ENCODE results near the gene TSBP1. TPM values are rescaled to one million over a fixed set of nuclear protein-coding genes. Genes with fewer than 3 reads are reported as not detected.
"Not testable (repeated sequence)": the region's sequence is repeated elsewhere in the genome, so short reads cannot be mapped to it uniquely, and the experiment has no call there.

TSBP1 gene
- total RNA-seq, 2 experiments from 2014 or later = not detected

DNA sequence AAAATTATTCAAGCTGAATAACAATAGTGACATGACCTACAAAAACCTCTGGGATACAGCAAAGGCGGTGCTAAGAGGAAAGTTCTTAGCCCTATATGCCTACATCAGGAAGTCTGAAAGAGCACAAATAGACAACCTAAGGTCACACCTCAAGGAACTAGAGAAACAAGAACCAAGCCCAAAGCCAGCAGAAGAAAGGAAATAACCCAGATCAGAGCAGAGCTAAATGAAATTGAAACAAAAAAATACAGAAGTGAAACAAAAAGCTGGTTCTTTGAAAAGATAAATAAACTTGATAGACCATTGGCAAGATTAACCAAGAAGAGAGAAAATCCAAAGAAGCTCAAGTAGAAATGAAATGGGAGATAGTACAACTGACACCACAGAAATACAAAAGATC is 100.3 kb downstream of the TSBP1 start:
- H4K20me1 ChIP-seq (ENCODE audit: insufficient read depth, low read length) = no peaks in the 10 kb centered on the region
- no peak for TF ChIP-seq EZH2phosphoT487 (IDR thresholded peaks at IDR 0.05; ENCODE audit: borderline replicate concordance, low read depth, low read length)
- TF ChIP-seq, protein P1, sequence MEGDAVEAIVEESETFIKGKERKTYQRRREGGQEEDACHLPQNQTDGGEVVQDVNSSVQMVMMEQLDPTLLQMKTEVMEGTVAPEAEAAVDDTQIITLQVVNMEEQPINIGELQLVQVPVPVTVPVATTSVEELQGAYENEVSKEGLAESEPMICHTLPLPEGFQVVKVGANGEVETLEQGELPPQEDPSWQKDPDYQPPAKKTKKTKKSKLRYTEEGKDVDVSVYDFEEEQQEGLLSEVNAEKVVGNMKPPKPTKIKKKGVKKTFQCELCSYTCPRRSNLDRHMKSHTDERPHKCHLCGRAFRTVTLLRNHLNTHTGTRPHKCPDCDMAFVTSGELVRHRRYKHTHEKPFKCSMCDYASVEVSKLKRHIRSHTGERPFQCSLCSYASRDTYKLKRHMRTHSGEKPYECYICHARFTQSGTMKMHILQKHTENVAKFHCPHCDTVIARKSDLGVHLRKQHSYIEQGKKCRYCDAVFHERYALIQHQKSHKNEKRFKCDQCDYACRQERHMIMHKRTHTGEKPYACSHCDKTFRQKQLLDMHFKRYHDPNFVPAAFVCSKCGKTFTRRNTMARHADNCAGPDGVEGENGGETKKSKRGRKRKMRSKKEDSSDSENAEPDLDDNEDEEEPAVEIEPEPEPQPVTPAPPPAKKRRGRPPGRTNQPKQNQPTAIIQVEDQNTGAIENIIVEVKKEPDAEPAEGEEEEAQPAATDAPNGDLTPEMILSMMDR (conservative IDR thresholded peaks at IDR 0.05; ENCODE audit: low read length) = no peak
- BruUV-seq (replicated peaks) = no TSS peak
- H3K9me2 ChIP-seq (ENCODE audit: insufficient read depth, low read length) = no peaks in the 10 kb centered on the region
- DNase-seq (ENCODE audit: low spot score) = peak; percentile 94
- H3K4me1 ChIP-seq (ENCODE audit: insufficient read depth, low read length, poor library complexity, severe bottlenecking) = peaks cover 71% of the 10 kb centered on the region
- intact Hi-C loops (cut with micrococcal nuclease; ENCODE audit: unreplicated experiment) = loop anchor here (1.0 to 2.0 kb wide), 2 partner anchors 27 to 76 kb away; no protein-coding TSS in a partner anchor
- H3K36me3 ChIP-seq (ENCODE audit: insufficient read depth, low read length) = peaks cover 10% of the 10 kb centered on the region
- peak overlapping the region; percentile 54 for H3K4me3 ChIP-seq (ENCODE audit: low read depth, low read length, poor library complexity, severe bottlenecking)
- H3K9me3 ChIP-seq (ENCODE audit: low read length) = peaks cover 38% of the 10 kb centered on the region; the same call in 1 of the 2 replicates
- ChIA-PET POLR2A (interaction anchor here (0.6 to 1.6 kb wide), 8 partner anchors 8 to 666 kb away, joined by 3 to 5 read pairs (median 3); partner anchors contain the start of gene GPSM3), CTCF (ENCODE audit: unreplicated experiment) (no interaction called here)
- H3K27ac ChIP-seq (ENCODE audit: low read depth, low read length, poor library complexity, severe bottlenecking) = peak overlapping the region; percentile 95
- no peaks in the 10 kb centered on the region for H3K79me2 ChIP-seq (ENCODE audit: insufficient read depth, low read depth, low read length)
- peak overlapping the region; percentile 46; the same call in 1 of the 2 replicates for H2AFZ ChIP-seq (ENCODE audit: low read length)
- peak overlapping the region; percentile 69 for H3K4me2 ChIP-seq (ENCODE audit: low read length)

DNA sequence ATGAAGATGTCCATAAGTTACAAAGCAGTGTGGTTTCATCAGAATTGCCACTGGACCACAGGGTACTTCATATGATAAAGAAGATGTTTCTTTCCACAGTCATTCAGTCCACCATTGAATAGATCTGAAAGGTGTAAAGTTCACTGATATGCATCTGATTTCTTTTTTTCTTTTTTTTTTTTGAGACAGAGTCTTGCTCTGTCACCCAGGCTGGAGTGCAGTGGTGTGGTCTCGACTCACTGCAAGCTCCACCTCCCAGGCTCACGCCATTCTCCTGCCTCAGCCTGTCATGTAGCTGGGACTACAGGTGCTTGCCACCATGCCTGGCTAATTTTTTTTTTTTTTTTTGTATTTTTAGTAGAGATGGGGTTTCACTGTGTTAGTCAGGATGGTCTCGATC is 103.2 kb downstream of the TSBP1 start:
- POLR2A ChIA-PET = interaction anchor here (0.6 to 1.6 kb wide), 10 partner anchors 17 to 1960 kb away, joined by 3 to 5 read pairs (median 3); no protein-coding TSS in a partner anchor
- intact Hi-C loops (cut with micrococcal nuclease; ENCODE audit: unreplicated experiment) = loop anchor here (1.0 to 2.0 kb wide), 2 partner anchors 128 to 357 kb away; no protein-coding TSS in a partner anchor
- H3K4me1 ChIP-seq (ENCODE audit: insufficient read depth, low read length, poor library complexity, severe bottlenecking) = peaks cover 64% of the 10 kb centered on the region
- peaks cover 30% of the 10 kb centered on the region; the same call in 1 of the 2 replicates for H3K9me3 ChIP-seq (ENCODE audit: low read length)
- H4K20me1 ChIP-seq (ENCODE audit: insufficient read depth, low read length); CTCF ChIA-PET (ENCODE audit: unreplicated experiment); H3K79me2 ChIP-seq (ENCODE audit: insufficient read depth, low read depth, low read length); H3K9me2 ChIP-seq (ENCODE audit: insufficient read depth, low read length); BruUV-seq (replicated peaks): not testable (repeated sequence)
- peaks cover 16% of the 10 kb centered on the region for H3K36me3 ChIP-seq (ENCODE audit: insufficient read depth, low read length)
- H2AFZ ChIP-seq (ENCODE audit: low read length) = peak overlapping the region; percentile 84
- peak; percentile 83 for DNase-seq (ENCODE audit: low spot score)
- peak overlapping the region; percentile 57 for H3K4me2 ChIP-seq (ENCODE audit: low read length)
- H3K27ac ChIP-seq (ENCODE audit: low read depth, low read length, poor library complexity, severe bottlenecking) = peak overlapping the region; percentile 93
- H3K4me3 ChIP-seq (ENCODE audit: low read depth, low read length, poor library complexity, severe bottlenecking) = peak overlapping the region; percentile 21

DNA sequence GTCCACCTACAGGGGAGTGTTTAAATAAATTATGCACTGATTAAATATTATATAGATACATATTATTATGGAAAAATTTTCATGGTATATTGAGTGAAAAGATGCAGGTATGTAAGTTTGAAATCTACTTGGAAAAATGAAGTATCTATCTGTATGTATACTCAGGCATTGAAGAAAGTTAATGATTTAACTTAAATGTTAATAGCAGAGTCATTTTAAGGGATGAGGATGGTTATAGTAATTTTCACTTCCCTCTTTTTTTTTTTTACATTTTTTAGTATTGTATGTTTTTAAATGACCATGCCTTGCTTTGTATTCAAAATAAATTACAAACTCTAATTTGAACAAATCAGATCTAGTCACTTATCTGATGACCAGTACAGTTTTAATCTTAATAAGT is 104.7 kb downstream of the TSBP1 start:
- Histone ChIP-seq H3K4me3 (ENCODE audit: low read depth, low read length, poor library complexity, severe bottlenecking) (peak overlapping the region; percentile 21), H3K9me3 (ENCODE audit: low read length) (peaks cover 18% of the 10 kb centered on the region; the same call in 1 of the 2 replicates), H3K36me3 (ENCODE audit: insufficient read depth, low read length) (peaks cover 6% of the 10 kb centered on the region; the same call in 1 of the 2 replicates), H2AFZ (ENCODE audit: low read length) (peak overlapping the region; percentile 84; the same call in 1 of the 2 replicates), H3K79me2 (ENCODE audit: insufficient read depth, low read depth, low read length) (no peaks in the 10 kb centered on the region), H3K9me2 (ENCODE audit: insufficient read depth, low read length) (no peaks in the 10 kb centered on the region), H3K4me1 (ENCODE audit: insufficient read depth, low read length, poor library complexity, severe bottlenecking) (peaks cover 50% of the 10 kb centered on the region), H4K20me1 (ENCODE audit: insufficient read depth, low read length) (no peaks in the 10 kb centered on the region), H3K4me2 (ENCODE audit: low read length) (peak overlapping the region; percentile 57), H3K27ac (ENCODE audit: low read depth, low read length, poor library complexity, severe bottlenecking) (peak overlapping the region; percentile 93)
- DNase-seq (ENCODE audit: low spot score) = peak; percentile 15
- ChIA-PET POLR2A (interaction anchor here (1.1 to 1.5 kb wide), 3 partner anchors 13 to 78 kb away, joined by 3 to 4 read pairs (median 3); no protein-coding TSS in a partner anchor), CTCF (ENCODE audit: unreplicated experiment) (no interaction called here)
- intact Hi-C loops (cut with micrococcal nuclease; ENCODE audit: unreplicated experiment) = no loop called here
- BruUV-seq (replicated peaks) = no TSS peak
- TF ChIP-seq, protein P1 (conservative IDR thresholded peaks at IDR 0.05; ENCODE audit: low read length) = no peak
- no peak for TF ChIP-seq EZH2phosphoT487 (IDR thresholded peaks at IDR 0.05; ENCODE audit: borderline replicate concordance, low read depth, low read length)

DNA sequence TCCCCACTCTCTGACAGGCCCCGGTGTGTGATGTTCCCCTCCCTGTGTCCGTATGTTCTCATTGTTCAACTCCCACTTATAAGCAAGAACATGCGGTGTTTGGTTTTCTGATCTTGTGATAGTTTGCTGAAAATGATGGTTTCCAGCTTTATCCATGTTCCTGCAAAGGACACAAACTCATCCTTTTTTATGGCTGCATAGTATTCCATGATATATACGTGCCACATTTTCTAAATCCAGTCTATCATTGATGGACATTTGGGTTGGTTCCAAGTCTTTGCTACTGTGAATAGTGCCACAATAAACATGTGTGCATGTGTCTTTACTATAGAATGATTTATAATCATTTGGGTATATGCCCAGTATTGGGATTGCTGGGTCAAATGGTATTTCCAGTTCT is 114.4 kb downstream of the TSBP1 start:
- CTCF ChIA-PET (ENCODE audit: unreplicated experiment); POLR2A ChIA-PET; H3K36me3 ChIP-seq (ENCODE audit: insufficient read depth, low read length); DNase-seq (ENCODE audit: low spot score); H2AFZ ChIP-seq (ENCODE audit: low read length); H3K9me3 ChIP-seq (ENCODE audit: low read length); BruUV-seq (replicated peaks); intact Hi-C loops (cut with micrococcal nuclease; ENCODE audit: unreplicated experiment); H3K4me3 ChIP-seq (ENCODE audit: low read depth, low read length, poor library complexity, severe bottlenecking); H3K9me2 ChIP-seq (ENCODE audit: insufficient read depth, low read length); H4K20me1 ChIP-seq (ENCODE audit: insufficient read depth, low read length); H3K4me2 ChIP-seq (ENCODE audit: low read length); H3K79me2 ChIP-seq (ENCODE audit: insufficient read depth, low read depth, low read length); H3K27ac ChIP-seq (ENCODE audit: low read depth, low read length, poor library complexity, severe bottlenecking): not testable (repeated sequence)
- H3K4me1 ChIP-seq (ENCODE audit: insufficient read depth, low read length, poor library complexity, severe bottlenecking) = peaks cover 11% of the 10 kb centered on the region
